Osteoblast (primary cell): ENCODE results near the gene SCN4B. TPM values are rescaled to one million over a fixed set of nuclear protein-coding genes. Genes with fewer than 3 reads are reported as not detected.

ENCODE experiments used
- DNase-seq: peaks from one replicate; pipeline ENCODE4 v3.0.0; 2011; ENCODE audit warnings: low spot score, mixed read lengths; ENCODE audit not compliant: insufficient read length; ENCODE audit errors: missing footprints
- H2AFZ ChIP-seq: 2 replicates; pipeline ENCODE4 v1.6.0; 2011; ENCODE audit warnings: mild to moderate bottlenecking, low read length
- H3K27ac ChIP-seq: 2 replicates; pipeline ENCODE4 v1.5.1; 2011; ENCODE audit warnings: mild to moderate bottlenecking, low read depth, low read length, moderate library complexity
- H3K27me3 ChIP-seq: 2 replicates; pipeline ENCODE4 v1.6.0; 2012; ENCODE audit warnings: mild to moderate bottlenecking, control low read depth, inconsistent platforms, low read length, moderate library complexity; ENCODE audit not compliant: insufficient read depth
- H3K36me3 ChIP-seq: 2 replicates; pipeline ENCODE4 v1.5.1; 2011; ENCODE audit warnings: mild to moderate bottlenecking, low read length, control low read depth, moderate library complexity; ENCODE audit not compliant: insufficient read depth
- H3K4me1 ChIP-seq: 2 replicates; pipeline ENCODE4 v1.5.1; 2011; ENCODE audit warnings: mild to moderate bottlenecking, low read length, control low read depth, moderate library complexity; ENCODE audit not compliant: insufficient read depth
- H3K4me2 ChIP-seq: 2 replicates; pipeline ENCODE4 v1.6.0; 2011; ENCODE audit warnings: mild to moderate bottlenecking, low read length; ENCODE audit not compliant: insufficient read depth
- H3K4me3 ChIP-seq: fragments of 200-600 bp; sonication (generic); 3 replicates; pipeline ENCODE4 v1.5.1; 2012; ENCODE audit warnings: mild to moderate bottlenecking, low read length, inconsistent platforms; ENCODE audit not compliant: insufficient read depth
- H3K79me2 ChIP-seq: 2 replicates; pipeline ENCODE4 v1.6.0; 2012; ENCODE audit warnings: mild to moderate bottlenecking, low read length, control low read depth, inconsistent platforms; ENCODE audit not compliant: insufficient read depth
- H3K9me3 ChIP-seq: 2 replicates; pipeline ENCODE4 v1.5.1; 2011; ENCODE audit warnings: low read depth, low read length, control low read depth
- H4K20me1 ChIP-seq: 2 replicates; pipeline ENCODE4 v1.6.0; 2012; ENCODE audit warnings: mild to moderate bottlenecking, low read length, control low read depth; ENCODE audit not compliant: insufficient read depth
- total RNA-seq: library from RNA; depleted of rRNA; stranded (reverse); fragments of >200 nt; gene quantifications from 2 replicates; pipeline ENCODE4 v1.2.3, GENCODE V29; 2012
- TF ChIP-seq, protein P1 (sequence below): IDR thresholded peaks from 2 replicates; pipeline ENCODE4 v1.5.1; 2011; ENCODE audit warnings: mild to moderate bottlenecking, low read depth, low read length, moderate library complexity; ENCODE audit errors: extremely low read depth

The SCN4B gene
- total RNA-seq, 1 donor: 0.36 TPM

DNA sequence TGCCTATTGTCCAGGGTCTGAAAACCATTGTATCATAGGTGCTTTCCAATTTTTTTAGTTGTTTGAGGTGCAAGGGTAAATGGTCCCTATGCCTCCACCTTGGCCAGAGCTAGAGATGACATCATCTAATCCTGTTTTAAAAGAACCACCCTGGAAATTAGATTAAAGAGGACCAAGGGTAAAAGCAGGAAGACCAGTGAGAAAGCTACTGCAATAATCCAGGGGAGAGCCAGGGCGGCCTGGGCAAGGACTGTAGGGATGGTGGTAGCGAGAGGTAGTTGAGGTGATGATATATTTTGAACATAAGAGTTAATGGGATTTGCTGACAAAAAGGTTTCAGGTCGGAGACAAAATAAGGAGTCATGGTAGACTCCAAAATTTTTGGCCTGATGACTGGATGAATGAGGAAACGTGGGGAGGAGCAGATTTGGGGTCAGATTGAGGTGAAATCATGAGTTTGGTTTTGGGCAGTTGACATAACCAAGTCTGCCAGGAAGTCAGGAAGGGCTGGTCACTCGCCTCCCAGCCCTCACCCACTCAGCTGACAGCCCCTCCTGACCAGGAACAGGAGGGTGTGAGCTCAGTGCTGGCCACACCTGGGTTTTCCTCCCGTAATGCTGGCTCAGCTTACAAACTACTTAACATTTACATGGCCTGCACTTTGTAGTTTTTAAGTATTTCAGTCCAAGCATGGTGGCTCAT lies 23.0 kb downstream of the SCN4B start:
- no peaks in the 10 kb centered on the region for H3K79me2 ChIP-seq
- no peak overlapping the region for H3K4me2 ChIP-seq
- DNase-seq: peak; percentile 25
- no peak overlapping the region for H3K4me3 ChIP-seq
- H2AFZ ChIP-seq: no peak overlapping the region
- no peaks in the 10 kb centered on the region for H3K4me1 ChIP-seq
- TF ChIP-seq, protein P1, sequence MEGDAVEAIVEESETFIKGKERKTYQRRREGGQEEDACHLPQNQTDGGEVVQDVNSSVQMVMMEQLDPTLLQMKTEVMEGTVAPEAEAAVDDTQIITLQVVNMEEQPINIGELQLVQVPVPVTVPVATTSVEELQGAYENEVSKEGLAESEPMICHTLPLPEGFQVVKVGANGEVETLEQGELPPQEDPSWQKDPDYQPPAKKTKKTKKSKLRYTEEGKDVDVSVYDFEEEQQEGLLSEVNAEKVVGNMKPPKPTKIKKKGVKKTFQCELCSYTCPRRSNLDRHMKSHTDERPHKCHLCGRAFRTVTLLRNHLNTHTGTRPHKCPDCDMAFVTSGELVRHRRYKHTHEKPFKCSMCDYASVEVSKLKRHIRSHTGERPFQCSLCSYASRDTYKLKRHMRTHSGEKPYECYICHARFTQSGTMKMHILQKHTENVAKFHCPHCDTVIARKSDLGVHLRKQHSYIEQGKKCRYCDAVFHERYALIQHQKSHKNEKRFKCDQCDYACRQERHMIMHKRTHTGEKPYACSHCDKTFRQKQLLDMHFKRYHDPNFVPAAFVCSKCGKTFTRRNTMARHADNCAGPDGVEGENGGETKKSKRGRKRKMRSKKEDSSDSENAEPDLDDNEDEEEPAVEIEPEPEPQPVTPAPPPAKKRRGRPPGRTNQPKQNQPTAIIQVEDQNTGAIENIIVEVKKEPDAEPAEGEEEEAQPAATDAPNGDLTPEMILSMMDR: no peak
- peaks cover 3% of the 10 kb centered on the region for H3K27me3 ChIP-seq
- H3K27ac ChIP-seq: no peak overlapping the region
- no peaks in the 10 kb centered on the region for H4K20me1 ChIP-seq
- H3K9me3 ChIP-seq: no peaks in the 10 kb centered on the region
- H3K36me3 ChIP-seq: no peaks in the 10 kb centered on the region

GRCh38 chr11:118128721-118129470 lies 23.7 kb downstream of the SCN4B start:
- Histone ChIP-seq H3K27me3 (peaks cover 3% of the 10 kb centered on the region), H3K79me2 (no peaks in the 10 kb centered on the region), H2AFZ (no peak overlapping the region), H3K4me3 (no peak overlapping the region), H3K4me2 (no peak overlapping the region), H3K9me3 (no peaks in the 10 kb centered on the region), H3K4me1 (no peaks in the 10 kb centered on the region), H3K36me3 (no peaks in the 10 kb centered on the region), H3K27ac (no peak overlapping the region), H4K20me1 (no peaks in the 10 kb centered on the region)
- TF ChIP-seq, protein P1: no peak
- DNase-seq: peak; percentile 26

GRCh38 chr11:118128310-118128709 lies 24.3 kb downstream of the SCN4B start:
- Histone ChIP-seq H3K4me3 (no peak overlapping the region), H2AFZ (no peak overlapping the region), H4K20me1 (no peaks in the 10 kb centered on the region), H3K4me1 (no peaks in the 10 kb centered on the region), H3K36me3 (no peaks in the 10 kb centered on the region), H3K79me2 (no peaks in the 10 kb centered on the region), H3K27ac (no peak overlapping the region), H3K9me3 (no peaks in the 10 kb centered on the region), H3K4me2 (no peak overlapping the region), H3K27me3 (peaks cover 3% of the 10 kb centered on the region)
- peak; percentile 18 for DNase-seq
- TF ChIP-seq, protein P1: no peak
